ENCODE measurements around the gene ATXN7L3. TPM values are rescaled to one million over a fixed set of nuclear protein-coding genes. Genes with fewer than 3 reads are reported as not detected.

Gene ATXN7L3
- total and polyA plus RNA-seq, 9 of the 15 experiments (the other 6 are each of a cell fraction or from before 2014, with no cell fraction given): 0.62 to 66.1 (median 33.2) TPM

DNA sequence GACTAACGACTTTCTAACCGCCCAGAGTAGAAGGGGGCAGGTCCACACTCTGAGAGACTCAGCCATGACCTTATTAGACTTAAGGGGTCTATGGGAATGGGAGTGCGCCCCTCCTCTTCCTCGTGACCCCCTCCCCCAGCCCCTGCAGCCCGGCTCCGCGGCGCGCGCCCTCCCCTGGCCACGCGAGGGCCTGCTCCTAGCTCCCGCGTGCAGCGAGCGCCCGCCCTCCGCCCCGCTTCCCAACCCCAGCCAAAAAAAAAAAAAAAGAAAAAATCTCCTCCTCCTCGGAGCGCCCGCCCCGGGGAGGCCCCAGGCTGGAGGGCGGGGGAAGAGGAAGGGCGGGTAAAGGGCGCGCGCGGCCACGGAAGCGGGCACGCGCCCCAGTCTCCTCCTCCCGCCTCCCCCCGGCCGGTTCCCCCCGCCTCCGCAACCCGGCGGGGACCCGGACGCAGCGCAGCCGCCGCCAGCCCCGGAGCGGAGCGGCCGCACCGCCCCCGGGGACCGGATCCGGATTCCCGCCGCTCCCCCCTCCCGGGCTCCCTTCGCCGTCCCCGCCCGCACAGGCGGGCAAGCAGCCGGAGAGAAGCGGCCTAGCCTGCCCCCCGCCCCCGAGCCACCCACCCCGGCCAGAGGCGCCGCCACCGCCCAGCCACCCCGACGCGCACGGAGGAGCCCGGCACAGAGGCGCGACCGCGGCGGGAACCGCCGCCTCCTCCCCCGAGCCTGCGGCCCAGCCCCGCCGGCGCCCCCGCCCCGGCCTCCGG lies 18.8 kb upstream of the ATXN7L3 start (continued):
- TF ChIP-seq TFE3 (CRISPR knock-in tag; IDR thresholded peaks at IDR 0.05): no peak
- TF ChIP-seq ZNF431 (CRISPR knock-in tag; IDR thresholded peaks at IDR 0.05): no peak
- no peak for TF ChIP-seq FUS (optimal IDR thresholded peaks at IDR 0.05; ENCODE audit: low read depth, low read length)
- TF ChIP-seq E2F6 (IDR thresholded peaks at IDR 0.05; ENCODE audit: borderline replicate concordance in 1 of 2, extremely low read depth in 1 of 2, insufficient read depth in 1 of 2, insufficient read length in 1 of 2, low read depth in 1 of 2, low read length in 1 of 2, poor library complexity in 1 of 2, severe bottlenecking in 1 of 2): peak; percentile 27 to 73
- no peak for TF ChIP-seq U2AF1 (optimal IDR thresholded peaks at IDR 0.05; ENCODE audit: low read depth, low read length)
- TF ChIP-seq CEBPB (tag; IDR thresholded peaks at IDR 0.05): no peak
- TF ChIP-seq RFX7 (CRISPR knock-in tag; IDR thresholded peaks at IDR 0.05): no peak
- TF ChIP-seq JUND (IDR thresholded peaks at IDR 0.05; ENCODE audit: borderline replicate concordance, low read depth, low read length): peak; percentile 2; the same call in 1 of the 2 replicates
- TF ChIP-seq JUND (tag; IDR thresholded peaks at IDR 0.05; ENCODE audit: borderline replicate concordance, low read depth, low read length): no peak
- TF ChIP-seq NR2C2 (CRISPR knock-in tag; IDR thresholded peaks at IDR 0.05): no peak
- TF ChIP-seq NR2C2 (tag; IDR thresholded peaks at IDR 0.05): peak; percentile 77
- TF ChIP-seq ZNF146 (CRISPR knock-in tag; IDR thresholded peaks at IDR 0.05; ENCODE audit: unreplicated experiment): no peak
- TF ChIP-seq TEAD1 (CRISPR knock-in tag; IDR thresholded peaks at IDR 0.05): no peak
- no peak for TF ChIP-seq HMG20B (CRISPR knock-in tag; IDR thresholded peaks at IDR 0.05)
- TF ChIP-seq PRDM10 (IDR thresholded peaks at IDR 0.05; ENCODE audit: partially characterized antibody): no peak
- TF ChIP-seq GATA2 (CRISPR knock-in tag; IDR thresholded peaks at IDR 0.05): no peak
- no peak for TF ChIP-seq MBD1 (CRISPR knock-in tag; IDR thresholded peaks at IDR 0.05)
- no peak for TF ChIP-seq SMARCC2 (IDR thresholded peaks at IDR 0.05; ENCODE audit: low read depth)
- TF ChIP-seq NCOA4 (IDR thresholded peaks at IDR 0.05; ENCODE audit: partially characterized antibody): no peak
- TF ChIP-seq SMARCE1 (IDR thresholded peaks at IDR 0.05): no peak

All from K562 (cell line).